K562 (cell line): ENCODE data around the gene SCFD1. TPM values are rescaled to one million over a fixed set of nuclear protein-coding genes. Genes with fewer than 3 reads are reported as not detected.
A peak's percentile ranks its signal among the peaks of the same experiment; 100 is the strongest.

Experiments used
- ATAC-seq: fragments of 200-7000 bp; cut with Tn5 transposase; 3 replicates; pipeline ENCODE4 v1.9.1; 2020; ENCODE audit warnings: moderate library complexity
- BruUV-seq: library from RNA; stranded (reverse); fragments of 400-500 nt; replicated peaks from 2 replicates; lab custom pipeline; 2021; lab: Mats Ljungman, UMichigan
- CTCF ChIA-PET: fragments of 300-600 bp; formaldehyde crosslinking; extraction: SDS; loops from one replicate; lab custom pipeline; 2021; ENCODE audit warnings: low intra/inter-chr PET ratio; lab: Yijun Ruan, JAX
- POLR2A ChIA-PET: fragments of 300-600, 350-650 bp; sonication (Branson Sonifier 250); formaldehyde crosslinking; extraction: SDS; loops from one replicate; lab custom pipeline; 2021; ENCODE audit warnings: antibody characterized with exemption, inconsistent platforms; lab: Yijun Ruan, JAX
- DNase-seq, 4 experiments: peaks; one replicate each; pipeline versions ENCODE4 v3.0.0 to v3.0.0-alpha.2; 2011 to 2018; ENCODE audit warnings: low spot score in 3 of 4, mixed read lengths in 3 of 4; ENCODE audit errors: extremely low read depth in 1 of 4
- FAIRE-seq: peaks from 2 replicates; lab custom pipeline; 2011; peaks lifted over from hg19 to GRCh38; lab: Jason Lieb, UNC
- H2AFZ ChIP-seq: 2 replicates; pipeline ENCODE4 v1.6.0; 2011; ENCODE audit warnings: low read depth, low read length, control low read depth, inconsistent platforms
- H3K27ac ChIP-seq: fragments of 200-600 bp; 3 replicates; pipeline ENCODE4 v1.8.0; 2011; ENCODE audit warnings: low read depth, mild to moderate bottlenecking, control low read depth, inconsistent platforms, low read length, moderate library complexity, mixed read lengths; ENCODE audit errors: extremely low read depth
- H3K27me3 ChIP-seq, 2 experiments: fragments of 300-600 bp in 1 of 2; 2 replicates in 1 of 2; 3 replicates in 1 of 2; pipeline versions ENCODE4 v1.6.0 to v1.8.0; 2011; ENCODE audit warnings: inconsistent platforms in 2 of 2, low read length in 2 of 2, mild to moderate bottlenecking in 1 of 2, mixed read lengths in 1 of 2, moderate library complexity in 1 of 2; ENCODE audit not compliant: control insufficient read depth in 2 of 2, insufficient read depth in 2 of 2
- H3K36me3 ChIP-seq: fragments of 300-600 bp; 3 replicates; pipeline ENCODE4 v1.8.0; 2011; ENCODE audit warnings: mild to moderate bottlenecking, low read length, inconsistent platforms; ENCODE audit not compliant: control insufficient read depth, insufficient read depth
- H3K4me1 ChIP-seq, 2 experiments: fragments of 200-600 bp in 1 of 2; replicated peaks in 1 of 2; 2 replicates in 1 of 2; 3 replicates in 1 of 2; pipeline versions ENCODE4 v1.5.1 to v1.8.0; 2011; ENCODE audit warnings: inconsistent platforms in 2 of 2, low read length in 2 of 2, mild to moderate bottlenecking in 1 of 2, mixed read lengths in 1 of 2, moderate library complexity in 1 of 2; ENCODE audit not compliant: control insufficient read depth in 2 of 2, insufficient read depth in 2 of 2
- H3K4me2 ChIP-seq: 2 replicates; pipeline ENCODE4 v1.6.1; 2011; ENCODE audit warnings: low read length, control low read depth, inconsistent platforms, mixed read lengths; ENCODE audit not compliant: insufficient read depth
- H3K4me3 ChIP-seq: fragments of 200-600 bp; sonication (generic), shearing (Covaris generic); 2 replicates; pipeline ENCODE4 v1.5.1; 2016; ENCODE audit warnings: control low read depth, inconsistent platforms
- H3K79me2 ChIP-seq: fragments of 200-600 bp; 3 replicates; pipeline ENCODE4 v1.8.0; 2011; ENCODE audit warnings: low read length, inconsistent platforms; ENCODE audit not compliant: control insufficient read depth, insufficient read depth
- H3K9ac ChIP-seq, 2 experiments: 2 replicates each; pipeline versions ENCODE4 v1.6.0 to v1.6.1; 2011; ENCODE audit warnings: low read depth in 2 of 2, low read length in 2 of 2, control low read depth in 1 of 2, inconsistent platforms in 1 of 2, mild to moderate bottlenecking in 1 of 2, mixed read lengths in 1 of 2; ENCODE audit not compliant: insufficient read depth in 1 of 2
- H3K9me1 ChIP-seq: one replicate; pipeline ENCODE4 v1.6.0; 2011; ENCODE audit warnings: inconsistent platforms, mild to moderate bottlenecking, low read length, moderate library complexity; ENCODE audit not compliant: control insufficient read depth, insufficient read depth
- H3K9me3 ChIP-seq: replicated peaks from 2 replicates; pipeline ENCODE4 v1.5.1; 2011; ENCODE audit warnings: low read depth, low read length, inconsistent platforms; ENCODE audit not compliant: control insufficient read depth, insufficient read depth
- H4K20me1 ChIP-seq: replicated peaks from 2 replicates; pipeline ENCODE4 v1.6.1; 2011; ENCODE audit warnings: low read length, inconsistent platforms, mixed read lengths; ENCODE audit not compliant: control insufficient read depth, insufficient read depth
- ARID2 ChIP-seq: fragments of 450-650 bp; IDR thresholded peaks from 2 replicates; pipeline ENCODE4 v1.6.1; 2017; ENCODE audit warnings: antibody characterized with exemption, mild to moderate bottlenecking
- GTF2F1 ChIP-seq: IDR thresholded peaks from 2 replicates; pipeline ENCODE4 v1.6.1; 2011; ENCODE audit warnings: low read depth, low read length, improper control_type of control experiment
- HDAC6 ChIP-seq: IDR thresholded peaks from 2 replicates; pipeline ENCODE4 v1.6.1; 2012; ENCODE audit warnings: low read depth, mild to moderate bottlenecking, control low read depth, inconsistent platforms, low read length, moderate library complexity
- KAT7 ChIP-seq: sonication (generic); formaldehyde crosslinking; IDR thresholded peaks from 2 replicates; pipeline ENCODE4 v1.8.0; 2022; ENCODE audit warnings: missing genetic modification reagents, mild to moderate bottlenecking, borderline replicate concordance
- KLF16 ChIP-seq: IDR thresholded peaks from 2 replicates; pipeline ENCODE4 v1.6.1; 2016; ENCODE audit warnings: antibody characterized with exemption
- KLF6 ChIP-seq: fragments of 250-450 bp; sonication (Bioruptor Pico); IDR thresholded peaks from 2 replicates; pipeline ENCODE4 v1.4.0; 2020; ENCODE audit warnings: mild to moderate bottlenecking, moderate library complexity, borderline replicate concordance
- POLR2G ChIP-seq: fragments of 200-400 bp; formaldehyde crosslinking; IDR thresholded peaks from 2 replicates; pipeline ENCODE4 v1.6.1; 2017; ENCODE audit warnings: low read depth, mild to moderate bottlenecking, antibody characterized with exemption, low read length, moderate library complexity
- ZNF436 ChIP-seq: fragments of 250-450, 450-650 bp; sonication (Bioruptor Pico); formaldehyde crosslinking; IDR thresholded peaks from 2 replicates; pipeline ENCODE4 v1.7.0; 2020; ENCODE audit warnings: mild to moderate bottlenecking
- WGBS: fragments of 100-300 bp; shearing (Covaris generic); methylation state at CpG from one replicate; pipeline ENCODE4 v1.1.6; 2016; ENCODE audit warnings: low coverage, mixed read lengths; ENCODE audit not compliant: insufficient coverage; ENCODE audit errors: missing lambda C conversion rate; 5-methylcytosine and 5-hydroxymethylcytosine counted together
- in situ Hi-C: fragments of 300-500 bp; cut with MboI; formaldehyde crosslinking; loops from 4 replicates; pipeline ENCODE4 v1.15.0; 2018; ENCODE audit warnings: inconsistent platforms, mixed read lengths
- intact Hi-C: fragments of 100-400 bp; cut with micrococcal nuclease; formaldehyde crosslinking; loops from 2 replicates; pipeline ENCODE4 v1.14.2; 2022
- polyA plus RNA-seq, 8 experiments: library from polyadenylated mRNA; depleted of rRNA in 4 of 8; stranded (reverse) in 5 of 8; unstranded in 3 of 8; fragments of >200 nt; fragmentation: Nextera tagmentation in 2 of 8; fragmentation: Illumina TruSeq in 1 of 8; extraction: Ambion mirVana in 2 of 8; extraction: Trizol in 1 of 8; gene quantifications; 2 replicates each; pipeline versions ENCODE4 v1.2.1 to v1.2.3, GENCODE V29; 2011 to 2014; ENCODE audit warnings: inconsistent platforms in 1 of 8, missing spikeins in 1 of 8
- total RNA-seq, 7 experiments: library from RNA; depleted of rRNA in 6 of 7; stranded (reverse); fragments of >200 nt in 6 of 7; fragmentation: Illumina TruSeq in 2 of 7; extraction: Trizol in 2 of 7; gene quantifications; 2 replicates each; pipeline versions ENCODE4 v1.2.1 to v1.2.3, GENCODE V29; 2011 to 2021; ENCODE audit warnings: low replicate concordance in 1 of 7
- TF ChIP-seq, protein P1 (sequence below): fragments of 450-650 bp; formaldehyde crosslinking; IDR thresholded peaks from 2 replicates; pipeline ENCODE4 v1.4.0; 2020; ENCODE audit warnings: mild to moderate bottlenecking, moderate library complexity
- TF ChIP-seq, protein P2 (sequence below): fragments of 450-650 bp; formaldehyde crosslinking; IDR thresholded peaks from 2 replicates; pipeline ENCODE4 v1.4.0; 2020; ENCODE audit warnings: mild to moderate bottlenecking, moderate library complexity
- TF ChIP-seq, protein P3 (sequence below): fragments of 250-450 bp; sonication (Bioruptor Pico); IDR thresholded peaks from 2 replicates; pipeline ENCODE4 v1.4.0; 2020

SCFD1 gene
- total and polyA plus RNA-seq, 9 of the 15 experiments (the other 6 are each of a cell fraction or from before 2014, with no cell fraction given): 48.9 to 112 (median 75.2) TPM

DNA sequence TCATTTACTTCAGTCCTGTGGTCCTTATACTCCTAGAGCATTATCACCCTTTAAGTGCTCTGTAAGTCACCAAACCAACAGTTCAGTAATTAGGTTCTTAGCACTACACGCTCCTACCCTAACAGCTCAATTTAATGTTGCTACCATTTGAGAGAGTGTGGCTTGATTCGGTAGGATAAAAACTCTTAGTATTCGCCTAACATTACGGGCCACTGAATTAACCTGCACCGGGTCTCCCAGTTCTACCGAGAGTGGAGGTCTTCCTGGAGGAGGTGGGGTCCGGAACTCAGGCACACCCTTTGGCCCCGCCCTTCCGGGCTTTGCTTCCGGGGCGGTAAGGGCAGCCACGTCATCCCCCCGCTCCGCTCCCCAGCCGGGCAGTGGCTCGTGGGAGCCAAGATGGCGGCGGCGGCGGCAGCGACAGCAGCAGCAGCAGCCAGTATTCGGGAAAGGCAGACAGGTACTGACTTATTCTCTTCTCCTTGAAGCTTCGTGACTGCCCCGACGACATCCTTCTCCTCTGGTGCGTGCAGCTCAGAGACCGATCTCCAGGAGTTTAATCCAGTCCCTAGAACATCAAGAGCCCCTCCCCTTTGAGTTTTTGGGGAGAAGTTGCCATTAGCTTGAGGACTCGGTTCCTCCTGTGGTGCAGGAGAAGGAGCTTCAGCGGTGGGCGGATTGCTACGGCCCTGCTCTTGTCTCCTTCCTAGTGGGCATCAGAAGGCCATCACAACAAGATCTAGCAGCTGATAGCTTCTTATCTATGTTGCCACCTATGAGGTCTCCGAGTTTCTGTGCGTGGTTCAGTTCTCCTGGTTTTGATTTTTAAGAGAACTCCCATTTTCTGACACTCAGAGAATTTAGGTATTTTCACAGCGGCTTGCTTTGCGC is at the start of gene SCFD1 (continued):
- peak; percentile 98 for TF ChIP-seq POLR2G
- TF ChIP-seq, protein P1, sequence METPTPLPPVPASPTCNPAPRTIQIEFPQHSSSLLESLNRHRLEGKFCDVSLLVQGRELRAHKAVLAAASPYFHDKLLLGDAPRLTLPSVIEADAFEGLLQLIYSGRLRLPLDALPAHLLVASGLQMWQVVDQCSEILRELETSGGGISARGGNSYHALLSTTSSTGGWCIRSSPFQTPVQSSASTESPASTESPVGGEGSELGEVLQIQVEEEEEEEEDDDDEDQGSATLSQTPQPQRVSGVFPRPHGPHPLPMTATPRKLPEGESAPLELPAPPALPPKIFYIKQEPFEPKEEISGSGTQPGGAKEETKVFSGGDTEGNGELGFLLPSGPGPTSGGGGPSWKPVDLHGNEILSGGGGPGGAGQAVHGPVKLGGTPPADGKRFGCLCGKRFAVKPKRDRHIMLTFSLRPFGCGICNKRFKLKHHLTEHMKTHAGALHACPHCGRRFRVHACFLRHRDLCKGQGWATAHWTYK (CRISPR knock-in tag): 0 out of 2 replicates have a peak, but pooled peaks have one; percentile 61
- peak; percentile 93 for TF ChIP-seq ZNF436 (CRISPR knock-in tag)
- no peak for TF ChIP-seq HDAC6
- TF ChIP-seq KLF16: no peak

DNA sequence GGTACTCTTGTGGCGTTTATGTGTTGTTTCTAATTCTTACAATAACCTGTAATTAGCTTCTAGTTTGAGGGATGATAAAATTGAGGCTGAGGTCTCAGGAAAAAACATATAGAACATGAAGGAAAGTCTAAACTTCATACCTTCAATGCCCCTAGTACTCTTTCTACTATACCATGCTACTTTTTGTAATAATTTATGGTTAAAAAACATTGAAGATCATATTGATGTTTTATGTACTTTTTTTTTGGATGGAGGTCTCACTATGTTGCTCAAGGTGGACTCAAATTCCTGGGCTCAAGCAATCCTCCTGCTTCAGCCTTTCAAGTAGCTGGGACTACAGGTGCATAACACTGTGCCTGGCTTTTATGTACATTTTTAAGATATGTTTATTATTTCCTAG is 49.3 kb upstream of the SCFD1 start:
- H3K9ac ChIP-seq: no peak overlapping the region
- no peak overlapping the region for H3K4me2 ChIP-seq
- H3K9me3 ChIP-seq: no peaks in the 10 kb centered on the region
- 69% methylated on average over 1 of the region's 1 CpG for WGBS
- DNase-seq: no peak
- in situ Hi-C loops (no loop called here), intact Hi-C loops (no loop called here)
- FAIRE-seq: no peak
- no peak overlapping the region for H3K4me3 ChIP-seq
- H2AFZ ChIP-seq: no peak overlapping the region
- BruUV-seq: no TSS peak
- H3K27ac ChIP-seq: no peak overlapping the region
- 0 out of 3 replicates have a peak, but pooled peaks cover 2% of the 10 kb centered on the region for H3K36me3 ChIP-seq
- POLR2A ChIA-PET: interaction anchor here (0.8 kb wide), 1 partner anchor 15 kb away, joined by 3 read pairs; no protein-coding TSS in a partner anchor
- peaks cover 3% of the 10 kb centered on the region for H3K9me1 ChIP-seq
- H3K27me3 ChIP-seq: no peaks in the 10 kb centered on the region
- H3K4me1 ChIP-seq: peaks cover 0 to 8% of the 10 kb centered on the region in 2 experiments; a peak in 3 of 5 replicates
- peaks cover 99% of the 10 kb centered on the region for H3K79me2 ChIP-seq
- CTCF ChIA-PET: no interaction called here
- no peak for ATAC-seq
- H4K20me1 ChIP-seq: peaks cover 16% of the 10 kb centered on the region; the same call in 1 of the 2 replicates
- TF ChIP-seq, protein P2, sequence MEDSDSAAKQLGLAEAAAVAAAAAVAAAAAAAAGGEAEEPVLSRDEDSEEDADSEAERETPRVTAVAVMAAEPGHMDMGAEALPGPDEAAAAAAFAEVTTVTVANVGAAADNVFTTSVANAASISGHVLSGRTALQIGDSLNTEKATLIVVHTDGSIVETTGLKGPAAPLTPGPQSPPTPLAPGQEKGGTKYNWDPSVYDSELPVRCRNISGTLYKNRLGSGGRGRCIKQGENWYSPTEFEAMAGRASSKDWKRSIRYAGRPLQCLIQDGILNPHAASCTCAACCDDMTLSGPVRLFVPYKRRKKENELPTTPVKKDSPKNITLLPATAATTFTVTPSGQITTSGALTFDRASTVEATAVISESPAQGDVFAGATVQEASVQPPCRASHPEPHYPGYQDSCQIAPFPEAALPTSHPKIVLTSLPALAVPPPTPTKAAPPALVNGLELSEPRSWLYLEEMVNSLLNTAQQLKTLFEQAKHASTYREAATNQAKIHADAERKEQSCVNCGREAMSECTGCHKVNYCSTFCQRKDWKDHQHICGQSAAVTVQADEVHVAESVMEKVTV (CRISPR knock-in tag): no peak
- TF ChIP-seq KLF6 (CRISPR knock-in tag) (no peak), GTF2F1 (no peak), KAT7 (no peak), ARID2 (no peak)
- TF ChIP-seq, protein P3, sequence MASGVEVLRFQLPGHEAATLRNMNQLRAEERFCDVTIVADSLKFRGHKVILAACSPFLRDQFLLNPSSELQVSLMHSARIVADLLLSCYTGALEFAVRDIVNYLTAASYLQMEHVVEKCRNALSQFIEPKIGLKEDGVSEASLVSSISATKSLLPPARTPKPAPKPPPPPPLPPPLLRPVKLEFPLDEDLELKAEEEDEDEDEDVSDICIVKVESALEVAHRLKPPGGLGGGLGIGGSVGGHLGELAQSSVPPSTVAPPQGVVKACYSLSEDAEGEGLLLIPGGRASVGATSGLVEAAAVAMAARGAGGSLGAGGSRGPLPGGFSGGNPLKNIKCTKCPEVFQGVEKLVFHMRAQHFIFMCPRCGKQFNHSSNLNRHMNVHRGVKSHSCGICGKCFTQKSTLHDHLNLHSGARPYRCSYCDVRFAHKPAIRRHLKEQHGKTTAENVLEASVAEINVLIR (CRISPR knock-in tag): no peak
